Inflammatory macrophage treated with lipopolysaccharide for 1 hour (primary cell): ENCODE data around the gene GATA2.

Experiments
- DNase-seq, 2 donors: peaks; one replicate each; pipeline ENCODE4 v3.0.0-alpha.2; 2020 to 2022

The GATA2 gene

GRCh38 chr3:128501431-128501830, 8.4 kb upstream of the GATA2 start:
- no peak for DNase-seq

GRCh38 chr3:128500556-128500955, 7.6 kb upstream of the GATA2 start:
- DNase-seq: no peak

- DNase-seq: no peak
Measured at GRCh38 chr3:128499724-128500275, 6.8 kb upstream of the GATA2 start.

- no peak for DNase-seq
Measured at GRCh38 chr3:128498901-128499530, 6.0 kb upstream of the GATA2 start.

GRCh38 chr3:128498127-128498626, 5.2 kb upstream of the GATA2 start:
- no peak for DNase-seq

GRCh38 chr3:128497305-128498126, 4.5 kb upstream of the GATA2 start:
- peak; percentile 39 to 56 for DNase-seq

- no peak for DNase-seq
Measured at GRCh38 chr3:128496602-128497304, 3.8 kb upstream of the GATA2 start.

- DNase-seq: no peak
Measured at GRCh38 chr3:128496019-128496601, 3.1 kb upstream of the GATA2 start.

- DNase-seq: no peak
Measured at GRCh38 chr3:128495435-128495970, 2.5 kb upstream of the GATA2 start.

- DNase-seq: no peak
Measured at GRCh38 chr3:128494367-128494650, 1.3 kb upstream of the GATA2 start.

- DNase-seq: no peak
Measured at GRCh38 chr3:128493570-128494366, 767 bp upstream of the GATA2 start.

GRCh38 chr3:128491941-128492670, 895 bp downstream of the GATA2 start:
- DNase-seq: no peak

- no peak for DNase-seq
Measured at GRCh38 chr3:128491691-128491940, 1.4 kb downstream of the GATA2 start.

- no peak for DNase-seq
Measured at GRCh38 chr3:128490915-128491690, 1.9 kb downstream of the GATA2 start.

- no peak for DNase-seq
Measured at GRCh38 chr3:128490650-128490914, 2.4 kb downstream of the GATA2 start.

GRCh38 chr3:128489927-128490649, 2.9 kb downstream of the GATA2 start:
- no peak for DNase-seq

- no peak for DNase-seq
Measured at GRCh38 chr3:128489674-128489926, 3.4 kb downstream of the GATA2 start.

GRCh38 chr3:128488991-128489673, 3.9 kb downstream of the GATA2 start:
- DNase-seq: peak in 1 of 2 donors; percentile 34

- no peak for DNase-seq
Measured at GRCh38 chr3:128488636-128488990, 4.4 kb downstream of the GATA2 start.
